ENCODE data around the gene NR2E1. TPM values are rescaled to one million over a fixed set of nuclear protein-coding genes. Genes with fewer than 3 reads are reported as not detected.
A peak's percentile ranks its signal among the peaks of the same experiment; 100 is the strongest.

NR2E1 gene
- total RNA-seq, 1 experiment from 2014 or later = not detected

DNA sequence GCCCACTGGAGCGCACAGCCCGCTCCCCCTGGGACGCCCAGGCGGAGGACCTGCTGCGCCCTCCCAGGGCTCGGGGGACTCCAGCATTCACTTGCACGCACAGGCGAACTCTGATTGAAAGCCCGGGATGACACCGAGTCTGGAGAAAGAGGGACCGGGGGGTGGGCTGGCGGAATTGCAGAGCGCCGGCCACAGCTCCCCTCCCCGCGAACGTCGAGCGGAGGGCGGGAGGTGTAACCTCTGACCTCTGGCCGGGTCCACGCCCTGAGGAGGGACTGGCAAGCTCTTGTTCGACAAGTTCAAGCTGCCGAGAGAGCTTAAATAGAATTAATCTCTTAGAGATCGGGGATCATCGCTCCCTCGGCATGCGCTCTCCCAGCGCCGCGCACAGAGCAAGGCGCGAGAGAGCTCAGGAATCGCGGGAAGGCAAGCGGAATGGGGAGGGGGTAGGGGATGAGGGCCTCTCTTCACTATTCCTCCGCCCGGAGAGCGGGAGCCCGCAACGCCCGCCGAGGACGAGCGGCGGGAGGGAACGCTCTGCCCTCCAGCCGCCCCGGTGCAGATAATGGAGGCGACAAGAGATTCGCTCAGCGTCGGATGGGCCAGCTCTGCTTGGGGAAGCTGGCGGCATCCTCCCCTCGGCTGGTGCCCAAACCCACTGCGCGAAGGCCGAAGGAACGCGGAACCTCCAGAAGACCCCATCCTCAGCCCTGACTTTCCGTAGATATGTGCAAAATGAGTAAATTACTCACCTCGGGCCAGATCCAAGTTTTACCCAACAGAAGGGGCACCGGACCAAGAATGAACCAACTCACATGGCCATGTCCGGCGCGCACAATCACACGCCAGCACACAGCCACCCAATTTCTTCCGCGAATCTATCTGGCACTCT lies 761 bp upstream of the NR2E1 start:
- H3K79me2 ChIP-seq (ENCODE audit: insufficient read depth, low read length) = no peaks in the 10 kb centered on the region
- no peak overlapping the region for H4K8ac ChIP-seq (replicated peaks; ENCODE audit: insufficient read length, low read depth, low read length)
- peaks cover 0 to 14% of the 10 kb centered on the region in 2 experiments; a peak in 2 of 5 replicates for H3K9me3 Mint-ChIP-seq
- no peak overlapping the region for H3T11ph ChIP-seq (ENCODE audit: low read length)
- DNase-seq = peak; percentile 74
- no peaks in the 10 kb centered on the region for H3K9me3 ChIP-seq (ENCODE audit: control insufficient read depth, low read depth, low read length)
- no peak overlapping the region for H2BK120ac ChIP-seq (ENCODE audit: low read depth, low read length, poor library complexity, severe bottlenecking)
- peaks cover 4% of the 10 kb centered on the region for H3K23me2 ChIP-seq (ENCODE audit: insufficient read length, low read depth, low read length, poor library complexity, severe bottlenecking)
- no peak overlapping the region for H3K9ac ChIP-seq (ENCODE audit: extremely low read depth, insufficient read length, low read length)
- H3K36me3 Mint-ChIP-seq (ENCODE audit: insufficient read depth in 1 of 3, low read depth in 3 of 3) = no peaks in the 10 kb centered on the region
- H2AFZ ChIP-seq (ENCODE audit: low read length) = no peak overlapping the region
- H2BK12ac ChIP-seq (ENCODE audit: insufficient read length, low read depth, low read length) = no peak overlapping the region
- no peak overlapping the region for H4K5ac ChIP-seq (ENCODE audit: insufficient read length, low read depth, low read length)
- no peak overlapping the region for H4K91ac ChIP-seq (ENCODE audit: insufficient read length, low read depth, low read length)
- H3K56ac ChIP-seq (ENCODE audit: insufficient read length, low read depth, low read length) = no peak overlapping the region
- peaks cover 36 to 61% of the 10 kb centered on the region in 2 experiments for H3K4me1 Mint-ChIP-seq
- H3K4ac ChIP-seq (ENCODE audit: low read depth, low read length) = no peak overlapping the region
- H3K27ac Mint-ChIP-seq = no peak overlapping the region; a peak in 1 of 7 replicates
- H3K27me3 Mint-ChIP-seq (ENCODE audit: low read depth) = peaks cover 100% of the 10 kb centered on the region
- WGBS (ENCODE audit: extremely low coverage, insufficient read length, low lambda C conversion rate) = no CpG with 5 or more reads among the region's 69 CpGs
- H2BK15ac ChIP-seq (ENCODE audit: low read depth, low read length) = no peak overlapping the region
- H3K4me3 Mint-ChIP-seq = peak overlapping the region; percentile 32 to 83
- H3K79me1 ChIP-seq (ENCODE audit: insufficient read depth, low read depth, low read length, poor library complexity, severe bottlenecking) = no peaks in the 10 kb centered on the region
- no peak overlapping the region for H2BK20ac ChIP-seq (ENCODE audit: low read depth, low read length, poor library complexity, severe bottlenecking)
- no peak overlapping the region for H2AK5ac ChIP-seq (ENCODE audit: insufficient read length, low read length)
- H3K14ac ChIP-seq (ENCODE audit: insufficient read depth, low read length) = no peak overlapping the region
- no peak overlapping the region for H3K27ac ChIP-seq (ENCODE audit: insufficient read length, low read depth, low read length)
- H2BK5ac ChIP-seq (ENCODE audit: insufficient read length, low read length) = no peak overlapping the region
- no peaks in the 10 kb centered on the region for H4K20me1 ChIP-seq (ENCODE audit: control insufficient read depth, insufficient read depth, insufficient read length)
- no peak overlapping the region for H3K18ac ChIP-seq (ENCODE audit: insufficient read length, low read depth, low read length)
- H3K23ac ChIP-seq (ENCODE audit: insufficient read length, low read depth, low read length) = no peak overlapping the region
- peak overlapping the region; percentile 74 for H3K4me2 ChIP-seq (ENCODE audit: insufficient read depth, insufficient read length, low read length)
- H3K27me3 ChIP-seq (ENCODE audit: insufficient read depth, low read length) = peaks cover 100% of the 10 kb centered on the region
- TF ChIP-seq CTCF (conservative IDR thresholded peaks at IDR 0.05) = no peak
- no peaks in the 10 kb centered on the region; the same call in 1 of the 2 replicates for H3K4me1 ChIP-seq (ENCODE audit: insufficient read depth, low read length)
